HG03521 (cell line): Measurements from ENCODE around the gene PLEKHA8.

Source experiments
- ATAC-seq: cut with Tn5 transposase; IDR thresholded peaks from one replicate; pipeline ENCODE4 v1.9.1; 2021; ENCODE audit warnings: mild to moderate bottlenecking, moderate library complexity; ENCODE audit not compliant: unreplicated experiment

The PLEKHA8 gene, protein sequence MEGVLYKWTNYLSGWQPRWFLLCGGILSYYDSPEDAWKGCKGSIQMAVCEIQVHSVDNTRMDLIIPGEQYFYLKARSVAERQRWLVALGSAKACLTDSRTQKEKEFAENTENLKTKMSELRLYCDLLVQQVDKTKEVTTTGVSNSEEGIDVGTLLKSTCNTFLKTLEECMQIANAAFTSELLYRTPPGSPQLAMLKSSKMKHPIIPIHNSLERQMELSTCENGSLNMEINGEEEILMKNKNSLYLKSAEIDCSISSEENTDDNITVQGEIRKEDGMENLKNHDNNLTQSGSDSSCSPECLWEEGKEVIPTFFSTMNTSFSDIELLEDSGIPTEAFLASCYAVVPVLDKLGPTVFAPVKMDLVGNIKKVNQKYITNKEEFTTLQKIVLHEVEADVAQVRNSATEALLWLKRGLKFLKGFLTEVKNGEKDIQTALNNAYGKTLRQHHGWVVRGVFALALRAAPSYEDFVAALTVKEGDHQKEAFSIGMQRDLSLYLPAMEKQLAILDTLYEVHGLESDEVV

DNA sequence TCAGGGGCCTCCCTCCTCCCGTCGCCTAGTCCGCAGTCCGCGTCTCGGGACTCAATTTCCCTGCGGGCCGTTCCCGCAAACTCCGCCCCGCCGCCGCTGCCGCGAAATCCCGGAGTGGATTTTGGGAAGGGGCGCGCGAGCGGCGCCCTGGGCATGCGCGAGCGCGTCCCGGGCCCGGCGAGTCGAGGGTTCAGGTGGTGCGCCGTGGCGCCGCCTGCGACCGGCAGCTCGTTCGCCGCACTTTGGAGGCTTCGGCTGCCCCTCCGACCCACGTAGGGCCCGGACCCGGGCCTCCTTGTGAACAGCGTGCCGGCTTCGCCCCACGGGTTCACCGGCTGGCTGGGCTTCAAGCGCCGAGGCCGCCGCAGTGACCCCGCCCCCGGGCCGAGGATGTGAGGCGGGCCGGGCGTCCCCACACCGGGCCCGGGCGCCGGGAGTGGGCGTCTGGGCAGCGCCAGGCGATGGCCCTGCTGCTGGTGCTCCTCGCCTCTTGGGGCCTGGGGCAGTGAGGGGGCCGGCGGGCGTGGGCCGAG is at the start of gene PLEKHA8:
PLEKHA8 (plus strand) TSS at position 197 of the 533 bp plus-strand sequence. CDS start 351 bp downstream, outside the sequence.
- ATAC-seq: peak; percentile 47

DNA sequence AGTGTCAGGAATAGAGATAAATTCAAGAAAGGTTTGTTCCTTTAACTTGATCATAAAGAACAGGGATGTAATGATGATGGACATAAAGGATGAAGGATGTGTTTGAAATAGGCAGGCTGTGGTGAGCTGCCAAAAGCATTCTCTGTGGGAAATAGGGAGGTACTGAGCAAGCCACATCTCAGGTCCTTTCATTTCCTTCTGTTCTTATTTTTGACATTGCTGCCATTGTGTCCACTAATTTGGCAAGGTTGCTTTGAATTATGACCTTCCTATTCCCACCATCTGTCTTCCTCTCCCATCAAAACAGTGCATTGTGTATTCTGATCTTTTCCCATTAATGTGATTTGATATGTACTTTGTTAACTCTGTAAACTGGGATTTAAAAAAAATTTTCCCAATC is 48.1 kb upstream of the PLEKHA8 start:
- ATAC-seq: no peak

DNA sequence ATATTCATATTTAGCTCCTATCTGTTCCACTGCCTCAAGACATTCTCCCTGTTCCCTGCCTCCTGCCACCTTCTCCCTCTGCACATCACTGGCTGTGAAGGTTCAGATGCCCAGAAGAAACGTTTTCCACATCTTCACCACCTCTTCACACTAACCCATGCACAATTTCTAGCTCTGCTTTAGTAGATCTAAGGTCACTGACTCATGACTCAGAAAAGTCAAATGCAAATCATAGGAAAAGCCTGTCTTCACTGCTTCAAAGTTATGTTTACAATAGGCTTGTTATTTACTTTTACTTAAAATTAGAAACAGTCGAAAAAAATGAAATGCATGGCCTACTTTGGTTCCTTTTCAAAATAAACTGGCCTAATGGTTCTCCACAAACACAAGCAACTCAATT is 41.1 kb upstream of the PLEKHA8 start:
- ATAC-seq: no peak

DNA sequence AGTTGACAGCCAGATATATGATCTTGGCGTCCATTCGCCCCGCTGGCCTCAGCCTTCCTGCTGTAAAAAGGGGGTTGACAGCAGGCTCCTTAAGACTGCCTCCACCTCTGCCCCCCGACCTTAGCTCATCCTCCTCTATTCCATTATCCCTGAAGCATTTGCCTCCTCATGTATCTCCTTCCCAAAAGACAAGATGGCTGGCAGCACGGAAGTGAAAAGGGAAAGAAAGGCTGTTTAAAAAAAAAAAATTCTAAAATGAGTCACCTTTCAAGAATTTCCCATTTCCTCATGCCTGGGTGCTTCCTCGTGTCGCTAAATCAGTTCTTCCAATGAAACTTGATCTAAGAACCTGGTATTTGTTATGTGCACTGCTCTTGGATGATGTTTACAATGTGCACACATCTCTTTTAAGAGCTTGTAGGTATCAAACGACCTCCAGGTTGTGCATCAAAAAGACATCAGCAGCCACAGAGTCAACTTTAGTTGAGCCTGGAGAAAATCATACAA is 40.3 kb upstream of the PLEKHA8 start:
- no peak for ATAC-seq

DNA sequence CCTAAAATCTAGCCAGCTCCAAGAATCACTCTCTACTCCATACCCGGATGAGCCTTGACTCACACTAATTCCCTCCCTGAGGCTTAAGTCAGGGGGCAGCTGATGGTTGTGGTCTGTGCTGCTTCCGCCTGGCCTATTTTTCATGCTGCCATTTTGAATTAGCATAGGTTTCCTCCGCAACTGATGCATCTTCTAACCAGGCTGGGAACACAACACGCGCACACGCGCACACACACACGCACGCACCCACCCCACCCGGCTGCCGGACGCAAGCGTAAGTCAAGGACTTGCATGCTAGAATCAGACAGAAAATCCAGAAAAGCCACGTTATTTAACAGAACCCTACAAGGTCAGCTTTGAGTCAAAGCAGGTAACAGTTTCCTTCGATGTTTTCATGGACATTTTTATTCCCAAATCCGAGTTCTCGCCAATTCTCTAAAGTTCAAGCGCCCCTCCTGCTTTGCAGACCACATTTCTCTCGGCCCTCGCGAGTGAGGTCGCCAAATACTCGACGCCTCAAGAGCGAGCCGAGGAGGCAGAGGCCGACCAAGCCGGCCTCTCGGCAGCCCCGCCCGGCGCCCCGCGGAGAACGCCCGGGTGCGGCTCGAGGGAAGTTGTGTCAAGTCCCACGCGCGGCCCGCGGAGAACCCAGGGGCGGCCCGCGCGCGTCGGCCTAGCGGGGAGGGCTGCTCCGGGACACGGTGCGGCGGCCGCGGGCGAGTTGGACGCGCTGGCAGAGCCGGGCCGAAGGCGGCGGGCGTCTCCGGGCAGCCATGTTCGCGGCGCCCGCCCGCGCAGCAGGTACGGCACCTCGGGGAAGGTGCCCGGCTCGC is 39.6 kb upstream of the PLEKHA8 start:
- ATAC-seq: peak; percentile 26

DNA sequence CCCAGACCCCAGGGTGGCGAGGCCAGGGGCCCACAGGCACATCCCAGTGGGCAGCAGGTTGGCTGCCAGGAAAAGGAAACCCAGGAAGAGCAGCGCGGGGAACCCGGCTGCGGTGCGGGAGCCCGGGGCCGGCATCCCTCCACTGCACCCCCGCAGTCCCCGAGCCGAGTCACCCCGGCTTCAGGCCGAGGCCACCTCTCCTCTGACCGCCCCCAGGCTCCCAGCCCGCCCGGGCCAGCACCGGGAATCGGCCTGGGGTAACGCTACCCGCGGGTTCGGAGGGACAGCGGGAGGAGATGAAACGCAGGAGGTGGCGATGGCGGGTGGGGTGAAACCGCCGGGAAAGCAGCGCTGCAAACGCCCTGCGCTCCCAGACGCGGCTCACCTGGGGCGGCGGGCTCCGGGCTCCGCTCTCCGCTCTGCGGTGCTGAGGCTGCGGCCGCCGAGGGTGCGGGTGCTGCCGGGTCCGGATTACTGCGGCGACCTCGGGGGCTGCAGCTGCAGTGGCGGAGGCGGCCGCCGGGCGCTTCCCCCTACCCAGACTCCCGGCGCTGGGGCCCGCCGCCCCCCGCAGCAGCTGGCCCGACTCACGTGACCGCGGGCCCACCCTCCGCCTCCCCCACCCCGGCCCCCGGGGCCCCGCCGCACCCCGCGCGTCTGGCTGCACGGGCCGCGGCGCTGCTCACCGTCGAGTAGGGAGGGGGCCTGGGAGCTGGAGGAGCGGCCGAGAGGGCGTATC is 38.8 kb upstream of the PLEKHA8 start, which contains the start of gene SCRN1:
SCRN1 (minus strand) TSS at position 545 of the 739 bp plus-strand sequence. CDS start 20,734 bp downstream, outside the sequence.
- ATAC-seq: peak; percentile 42

DNA sequence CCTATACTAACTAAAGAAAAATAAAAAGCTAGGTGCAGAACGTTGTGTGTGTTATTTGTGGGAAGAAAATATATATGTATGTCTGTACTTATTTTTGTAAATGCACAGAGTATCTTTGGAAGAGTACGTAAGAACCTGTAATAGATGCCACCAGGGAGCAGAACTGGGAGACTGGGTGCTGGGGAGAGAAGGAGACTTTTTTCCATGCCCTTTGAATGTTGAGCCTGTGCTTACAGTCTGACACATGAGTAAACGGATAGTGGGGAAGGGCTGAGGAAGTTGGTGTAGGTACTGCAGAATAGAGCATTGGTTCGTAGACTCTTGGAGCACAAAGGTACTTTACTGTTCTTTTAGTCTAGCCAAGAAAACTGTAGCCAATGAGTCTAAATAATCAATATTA is 37.3 kb upstream of the PLEKHA8 start:
- no peak for ATAC-seq

DNA sequence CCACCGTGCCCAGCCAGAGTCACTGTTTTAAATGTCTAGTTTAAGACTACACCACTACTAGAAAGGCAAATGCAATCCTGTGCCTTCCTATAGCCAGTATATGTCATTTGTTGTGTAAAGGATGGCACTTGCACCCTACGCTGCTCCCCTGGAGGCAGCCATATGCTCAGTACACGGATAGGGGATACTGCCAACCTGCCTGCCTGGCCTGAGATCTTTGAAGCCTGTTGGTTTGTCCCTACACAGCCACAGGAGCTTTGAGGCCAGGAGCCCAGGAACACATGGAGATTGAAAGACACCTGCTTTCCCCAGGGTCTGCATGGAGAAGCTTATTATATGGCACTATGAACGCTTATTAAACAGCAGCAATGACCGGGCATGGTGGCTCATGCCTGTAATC is 36.3 kb upstream of the PLEKHA8 start:
- ATAC-seq: no peak

DNA sequence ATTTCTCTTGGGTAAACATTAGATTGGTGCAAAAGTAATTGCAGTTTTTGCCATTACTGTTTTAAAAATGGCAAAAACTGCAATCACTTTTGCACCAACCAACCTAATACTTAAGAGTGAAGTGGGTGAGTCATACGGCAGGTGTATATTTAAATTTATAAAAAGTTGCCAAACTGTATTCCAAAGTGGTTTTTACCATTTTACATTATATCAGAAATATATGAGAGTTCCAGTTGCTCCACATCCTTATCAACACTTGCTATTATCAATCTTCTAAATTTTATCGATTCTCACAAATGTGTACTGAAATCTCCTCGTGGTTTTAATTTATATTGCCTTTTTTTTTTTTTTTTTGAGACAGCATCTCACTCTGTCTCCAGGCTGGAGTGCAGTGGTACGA is 35.1 kb upstream of the PLEKHA8 start:
- ATAC-seq: no peak

DNA sequence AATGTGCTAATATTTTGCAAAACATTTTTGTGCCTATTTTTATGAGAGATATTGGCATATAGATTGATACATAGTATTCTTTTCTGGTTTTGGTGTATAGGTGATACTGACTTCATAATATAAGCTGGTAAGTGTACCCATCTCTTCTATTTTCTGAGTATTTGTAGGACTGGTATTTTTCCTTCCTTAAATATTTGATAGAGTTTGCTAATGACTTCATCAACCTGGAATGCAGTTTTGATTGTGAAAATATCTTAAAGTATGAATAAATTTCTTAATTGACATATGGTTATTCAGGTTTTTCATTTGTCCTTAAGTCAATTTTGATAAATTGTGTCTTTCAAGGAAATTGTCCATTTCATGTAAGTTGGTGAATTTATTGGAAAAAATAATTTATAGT is 32.6 kb upstream of the PLEKHA8 start:
- no peak for ATAC-seq

DNA sequence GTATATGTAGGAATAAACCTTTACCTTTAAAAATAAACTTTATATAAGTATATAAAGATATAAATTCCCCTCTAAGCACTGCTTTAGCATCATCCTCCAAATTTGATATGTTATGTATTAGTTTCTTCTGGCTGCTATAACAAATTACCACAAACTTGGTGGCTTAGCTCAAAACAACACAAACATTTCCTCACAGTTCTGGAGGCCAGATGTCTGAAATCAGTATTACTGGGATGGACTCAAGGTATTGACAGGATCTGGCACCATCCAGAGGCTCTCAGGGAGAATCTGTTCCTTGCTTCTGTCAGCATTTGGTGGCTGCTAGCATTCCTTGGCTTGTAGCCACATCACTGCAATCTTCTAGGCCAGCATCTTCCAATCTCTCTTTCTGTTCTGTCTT is 31.9 kb upstream of the PLEKHA8 start:
- ATAC-seq: no peak

DNA sequence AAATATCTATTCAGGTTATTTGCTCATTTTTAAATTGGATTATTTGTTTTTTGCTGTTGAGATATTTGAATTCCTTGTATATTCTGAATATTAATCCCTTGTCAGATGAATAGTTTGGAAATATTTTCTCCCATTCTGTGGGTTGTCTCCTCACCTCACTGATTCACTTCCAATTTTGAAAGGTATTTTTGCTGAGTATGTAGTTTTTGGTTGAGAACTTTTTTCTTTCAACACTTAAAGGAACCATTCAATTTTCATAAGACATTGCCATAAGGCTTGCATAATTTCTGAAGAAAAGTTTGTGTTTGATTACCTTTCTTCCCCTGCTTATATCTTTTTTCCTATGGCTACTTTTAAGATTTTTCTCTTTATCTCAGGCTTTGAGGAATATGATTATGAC is 29.7 kb upstream of the PLEKHA8 start:
- ATAC-seq: no peak

DNA sequence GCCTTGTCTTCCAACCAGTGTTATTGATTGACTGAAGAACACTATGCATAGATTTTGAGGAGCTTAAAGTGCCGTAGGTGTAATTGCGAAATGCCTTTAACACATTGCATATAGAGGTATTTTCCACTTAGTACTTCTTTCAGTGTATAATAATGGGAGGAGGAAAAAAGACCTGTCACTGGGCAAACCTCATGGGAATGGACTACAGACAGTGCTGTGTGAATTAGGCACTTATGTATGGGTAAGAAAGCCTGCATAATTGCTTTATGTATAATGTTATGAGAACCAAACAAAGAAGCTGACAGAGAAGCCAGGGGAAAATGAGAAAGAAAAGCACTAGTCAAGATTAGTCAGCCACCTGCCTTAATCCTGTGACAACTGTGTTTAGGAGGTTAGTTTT is 26.2 kb upstream of the PLEKHA8 start:
- no peak for ATAC-seq

DNA sequence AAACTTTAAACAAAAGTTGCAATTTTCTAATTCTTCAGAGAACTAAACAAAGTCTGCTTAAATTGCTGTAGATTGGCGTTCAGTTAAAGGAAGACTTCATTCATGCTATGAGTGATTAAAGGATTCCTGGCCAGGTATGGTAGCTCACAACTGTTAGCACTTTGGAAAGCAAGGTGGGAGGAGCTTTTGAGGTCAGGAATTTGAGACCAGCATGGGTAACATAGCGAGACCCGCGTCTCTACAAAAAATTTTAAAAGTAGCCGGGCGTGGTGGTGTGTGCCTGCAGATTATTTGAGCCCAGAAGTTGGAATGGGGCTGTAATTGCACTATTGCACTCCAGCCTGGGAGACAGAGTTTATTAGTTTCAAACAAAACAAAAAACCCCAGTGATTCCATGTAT is 25.1 kb upstream of the PLEKHA8 start:
- no peak for ATAC-seq

DNA sequence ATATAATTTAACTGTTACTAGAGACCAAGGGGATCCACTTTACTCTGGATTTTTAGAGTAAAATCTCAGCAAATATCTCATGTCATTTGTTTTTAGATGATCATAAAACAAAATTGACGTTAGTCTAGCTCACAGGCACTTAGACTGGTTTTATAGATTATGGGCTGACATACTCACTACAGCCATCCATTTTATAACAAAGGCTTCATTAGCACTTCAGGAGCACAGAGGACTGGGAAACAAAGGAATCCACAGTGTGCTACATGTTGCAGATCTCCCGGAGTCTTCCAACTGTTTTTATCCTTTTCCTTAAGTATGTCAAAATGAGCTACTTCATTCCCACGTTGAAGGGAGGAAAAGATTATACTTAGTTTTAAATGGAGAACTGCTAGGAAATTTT is 22.7 kb upstream of the PLEKHA8 start:
- ATAC-seq: no peak

DNA sequence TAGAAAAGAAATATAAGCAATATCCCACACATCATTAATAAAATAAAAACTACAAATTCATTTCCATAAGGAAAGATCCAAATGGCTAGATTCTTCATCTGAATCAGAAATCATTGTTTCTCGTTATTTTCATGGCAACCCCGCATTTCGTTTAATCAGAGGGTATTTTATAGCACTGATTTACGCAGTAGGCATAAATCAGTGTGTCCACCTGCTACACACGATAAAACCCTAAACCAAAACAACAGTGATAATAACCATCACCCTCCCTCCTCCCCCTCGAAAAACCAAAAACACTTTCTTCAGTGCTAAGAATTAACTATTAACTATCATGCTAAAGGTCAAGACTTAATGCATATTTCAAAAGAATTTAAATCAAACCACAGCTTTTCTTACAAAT is 18.2 kb upstream of the PLEKHA8 start:
- ATAC-seq: no peak

DNA sequence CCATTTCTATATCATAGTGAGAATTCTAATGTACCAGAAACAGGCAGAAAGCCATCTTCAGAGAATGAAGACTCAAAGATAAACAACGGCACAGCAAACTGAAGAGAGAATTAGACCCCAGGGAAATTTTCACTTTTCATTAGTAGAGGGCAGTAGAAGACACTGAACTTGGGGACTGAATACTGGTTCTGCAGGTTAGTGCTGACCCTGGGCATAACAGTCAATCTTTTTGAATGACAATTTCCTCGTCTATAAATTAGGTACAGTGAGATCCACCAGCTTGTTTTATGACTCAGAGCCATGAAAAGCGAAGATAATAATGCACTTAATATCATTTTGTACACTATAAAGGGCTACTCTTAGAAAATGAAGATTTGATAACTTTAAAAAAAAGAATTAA is 15.5 kb upstream of the PLEKHA8 start:
- no peak for ATAC-seq

DNA sequence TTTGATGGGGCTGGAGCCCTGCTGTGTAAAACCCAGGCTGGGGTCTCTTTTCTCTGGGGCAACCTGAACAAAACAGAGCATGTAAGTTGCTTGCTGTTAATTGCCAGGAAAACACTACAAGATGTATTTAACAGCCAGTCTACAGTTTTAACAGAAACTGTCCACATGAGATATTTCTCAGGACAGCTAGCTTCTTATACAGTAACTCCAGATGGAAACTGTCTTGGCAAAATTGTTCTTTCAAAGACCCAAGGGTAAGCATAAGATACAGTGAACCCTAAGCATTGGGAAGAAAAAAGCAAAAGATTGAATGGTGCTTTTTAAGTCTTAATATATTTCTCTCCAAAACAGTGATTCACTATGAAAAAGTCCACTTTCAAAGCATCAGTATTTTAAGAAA is 9.8 kb upstream of the PLEKHA8 start:
- ATAC-seq: no peak

DNA sequence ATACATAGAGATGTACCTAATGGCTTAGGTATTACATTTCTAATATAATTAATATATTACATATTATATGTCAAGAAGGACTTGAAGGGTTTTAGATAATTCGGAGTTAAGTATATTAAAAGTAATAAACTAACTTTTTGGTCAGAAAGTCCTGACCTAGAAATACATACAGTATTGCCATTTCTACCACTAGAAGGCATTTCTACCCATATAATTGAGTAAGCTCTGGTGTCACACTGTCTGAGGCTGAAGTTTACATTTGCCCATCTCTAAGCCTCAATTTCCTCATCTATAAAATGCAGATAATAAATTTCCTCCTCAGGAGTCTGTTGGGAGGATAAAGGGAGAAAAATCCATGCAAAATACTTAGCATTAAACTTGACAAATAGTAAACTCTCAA is 8.8 kb upstream of the PLEKHA8 start:
- no peak for ATAC-seq

DNA sequence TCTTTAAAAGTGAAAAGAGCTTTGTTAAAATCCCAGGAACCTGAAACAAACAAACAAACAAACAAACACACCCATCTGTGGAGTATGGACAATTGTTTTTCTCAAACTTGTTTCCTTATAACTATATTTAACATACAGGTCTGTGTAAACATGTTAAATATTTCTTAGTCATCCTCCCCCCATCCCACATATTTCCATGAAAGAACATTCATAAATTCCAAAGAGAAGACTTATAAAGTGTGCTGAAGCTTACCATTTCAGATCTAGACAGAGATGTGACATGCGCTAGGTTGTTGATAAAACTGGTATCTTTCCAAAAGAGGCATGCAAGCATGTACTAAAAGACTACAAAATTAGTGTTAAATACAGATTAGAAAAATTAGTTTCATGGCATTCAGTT is 8.3 kb upstream of the PLEKHA8 start:
- no peak for ATAC-seq

DNA sequence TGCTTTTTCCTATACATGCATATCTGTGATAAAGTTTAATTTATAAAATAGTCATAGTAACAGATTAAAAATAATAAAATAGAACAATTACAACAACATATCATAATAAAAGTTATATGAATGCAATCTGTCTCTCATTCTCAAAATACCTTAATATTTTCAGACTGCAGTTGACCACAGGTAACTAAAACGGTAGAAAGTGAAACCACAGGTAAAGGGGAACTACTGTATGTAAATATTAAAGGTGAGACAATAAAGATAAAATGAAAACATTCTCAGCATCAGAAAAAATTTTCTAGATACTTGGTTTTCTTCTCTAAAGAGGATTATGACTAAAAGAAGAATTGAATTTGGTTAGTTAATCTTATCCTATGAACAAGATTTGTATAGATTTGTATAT is 7.7 kb upstream of the PLEKHA8 start:
- no peak for ATAC-seq
